ENCODE measurements around the gene DDAH1.
"Not testable (repeated sequence)": the region's sequence is repeated elsewhere in the genome, so short reads cannot be mapped to it uniquely, and the experiment has no call there.

DDAH1 gene

DNA sequence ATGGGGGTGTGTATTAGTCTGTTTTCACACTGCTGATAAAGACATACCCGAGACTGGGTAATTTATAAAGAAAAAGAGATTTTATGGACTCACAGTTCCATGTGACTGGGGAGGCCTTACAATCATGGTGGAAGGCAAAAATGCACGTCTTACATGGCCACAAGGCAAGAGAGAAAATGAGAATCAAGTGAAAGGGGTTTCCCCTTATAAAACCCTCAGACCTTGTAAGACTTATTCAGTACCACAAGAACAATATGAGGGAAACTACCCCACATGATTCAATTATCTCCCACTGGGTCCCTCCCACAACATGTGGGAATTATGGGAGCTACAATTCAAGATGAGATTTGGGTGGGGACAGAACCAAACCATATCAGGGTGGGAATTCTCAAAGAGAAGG is 5.2 kb upstream of the DDAH1 start:
- not testable (repeated sequence) for DNase-seq (ENCODE audit: low read depth in 2 of 2)

DNA sequence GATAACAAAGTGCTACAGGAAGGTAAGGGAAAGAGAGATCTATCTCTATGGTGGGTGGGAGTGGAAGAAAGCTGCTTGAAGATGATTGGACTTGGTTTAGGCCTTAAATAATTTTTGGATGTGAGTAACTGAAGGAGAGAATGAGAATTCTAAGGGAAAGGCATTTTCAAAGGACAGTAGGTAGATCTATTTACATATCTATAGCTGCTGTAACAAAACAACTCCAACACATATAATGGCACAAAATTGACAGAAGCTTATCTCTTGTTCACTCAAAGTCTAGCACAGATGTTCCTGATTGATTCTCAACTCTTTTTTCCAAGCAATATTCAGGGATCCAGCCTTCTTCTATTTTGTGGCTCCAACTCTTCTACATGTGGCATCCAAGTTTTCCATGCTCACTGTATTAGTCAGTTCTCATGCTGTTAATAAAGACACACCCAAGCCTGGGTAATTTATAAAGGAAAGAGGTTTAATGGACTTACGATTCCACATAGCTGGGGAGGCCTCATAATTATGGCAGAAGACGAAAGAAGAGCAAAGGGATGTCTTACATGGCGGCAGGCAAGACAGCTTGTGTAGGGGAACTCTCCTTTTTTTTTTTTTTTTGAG is 3.1 kb upstream of the DDAH1 start:
- DNase-seq (ENCODE audit: low read depth in 2 of 2) = no peak

GRCh38 chr1:85467036-85467435 is 2.1 kb upstream of the DDAH1 start:
- DNase-seq (ENCODE audit: low read depth in 2 of 2) = no peak

DNA sequence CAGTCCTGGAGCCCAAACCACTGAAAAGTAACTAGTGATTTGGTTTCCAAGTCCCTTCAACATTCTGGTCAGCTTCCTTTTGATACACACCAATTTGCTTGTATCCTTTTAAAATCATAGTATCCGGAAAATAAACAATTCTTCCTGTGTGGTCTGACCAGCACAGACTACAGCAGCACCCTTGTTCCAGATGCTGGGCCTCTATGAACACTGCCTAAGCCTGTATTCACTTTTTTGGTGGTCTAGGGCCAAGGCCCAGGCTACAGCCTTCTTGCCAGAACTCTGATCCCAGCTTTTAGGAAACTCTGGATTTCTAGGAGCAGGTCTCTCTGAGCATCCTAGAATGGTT is 801 bp upstream of the DDAH1 start:
- DNase-seq (ENCODE audit: low read depth in 2 of 2) = no peak

DNA sequence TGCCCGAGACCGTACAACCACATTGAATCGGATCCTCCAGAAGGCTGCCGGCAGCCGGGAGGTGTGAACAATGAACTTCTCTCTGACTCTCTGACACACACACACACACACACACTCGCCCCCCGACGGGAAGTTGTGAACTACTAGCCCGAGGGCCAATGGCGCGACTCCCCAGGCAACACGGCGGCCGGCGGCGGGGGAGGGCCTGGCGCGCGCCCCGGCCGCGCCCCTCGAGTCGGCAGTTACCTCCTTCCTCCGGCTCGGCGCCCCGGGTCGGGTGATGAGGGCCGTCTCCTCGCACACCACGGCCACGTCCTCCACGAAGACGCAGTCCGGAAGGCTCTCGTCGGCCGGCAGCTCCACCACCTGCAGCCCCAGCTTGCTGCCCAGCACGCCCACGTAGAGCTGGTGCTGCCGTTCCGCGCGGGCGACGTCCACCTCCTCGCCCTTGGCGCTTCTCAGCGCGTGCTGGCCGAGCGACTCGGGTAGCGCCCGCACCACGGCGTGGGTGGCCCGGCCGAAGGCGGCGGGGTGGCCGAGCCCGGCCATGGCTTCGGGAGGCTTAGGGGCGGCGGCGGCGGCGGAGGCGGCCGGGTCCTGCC is 361 bp downstream of the DDAH1 start:
- peak in 1 of 2 experiments; percentile 8 for DNase-seq (ENCODE audit: low read depth in 2 of 2)

- DNase-seq (ENCODE audit: low read depth in 2 of 2) = no peak
These were observed 1.0 kb downstream of the DDAH1 start for GRCh38 chr1:85463731-85464496.

GRCh38 chr1:85462931-85463649 is 1.9 kb downstream of the DDAH1 start:
- no peak for DNase-seq (ENCODE audit: low read depth in 2 of 2)

DNA sequence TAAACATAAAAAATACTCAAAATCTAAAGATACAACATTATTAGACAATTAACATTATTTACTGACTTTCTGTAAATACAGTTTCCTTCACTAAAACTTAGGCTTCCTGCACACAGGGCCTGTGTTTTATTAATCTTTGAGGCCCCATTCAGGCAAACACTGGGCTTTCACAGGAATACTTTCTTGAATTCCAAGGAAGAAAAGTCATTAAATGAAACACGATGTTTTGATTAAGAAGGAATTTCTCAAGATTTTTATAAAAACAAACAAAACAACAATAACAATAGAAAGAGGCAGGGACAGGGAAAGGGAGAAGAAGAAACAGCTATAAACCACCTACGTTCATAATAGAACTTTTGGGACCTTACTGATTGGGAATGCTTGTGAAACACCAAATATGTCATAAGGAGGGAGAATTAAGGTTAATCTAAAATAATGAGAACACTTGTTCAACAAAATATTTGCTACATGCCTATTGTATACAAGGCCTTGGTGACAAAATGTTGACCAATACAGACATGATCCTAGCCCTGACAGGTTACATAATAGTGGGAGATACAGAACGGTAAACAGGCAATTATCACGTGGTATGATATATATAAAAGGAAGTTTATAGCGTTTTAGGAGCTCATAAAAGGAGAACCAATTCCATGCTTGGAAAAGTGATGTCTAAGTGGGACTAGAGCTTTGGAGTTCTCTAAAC is 3.6 kb downstream of the DDAH1 start:
- no peak for DNase-seq (ENCODE audit: low read depth in 2 of 2)

- no peak for DNase-seq (ENCODE audit: low read depth in 2 of 2)
These were observed 4.3 kb downstream of the DDAH1 start for GRCh38 chr1:85460555-85461088.

GRCh38 chr1:85459290-85459689 is 5.7 kb downstream of the DDAH1 start:
- DNase-seq (ENCODE audit: low read depth in 2 of 2) = no peak

GRCh38 chr1:85454214-85454613 is 10.7 kb downstream of the DDAH1 start:
- DNase-seq (ENCODE audit: low read depth in 2 of 2) = no peak

GRCh38 chr1:85453640-85454194 is 11.2 kb downstream of the DDAH1 start:
- DNase-seq (ENCODE audit: low read depth in 2 of 2) = no peak

- DNase-seq (ENCODE audit: low read depth in 2 of 2) = no peak
These were observed 12.0 kb downstream of the DDAH1 start for GRCh38 chr1:85452948-85453347.

DNA sequence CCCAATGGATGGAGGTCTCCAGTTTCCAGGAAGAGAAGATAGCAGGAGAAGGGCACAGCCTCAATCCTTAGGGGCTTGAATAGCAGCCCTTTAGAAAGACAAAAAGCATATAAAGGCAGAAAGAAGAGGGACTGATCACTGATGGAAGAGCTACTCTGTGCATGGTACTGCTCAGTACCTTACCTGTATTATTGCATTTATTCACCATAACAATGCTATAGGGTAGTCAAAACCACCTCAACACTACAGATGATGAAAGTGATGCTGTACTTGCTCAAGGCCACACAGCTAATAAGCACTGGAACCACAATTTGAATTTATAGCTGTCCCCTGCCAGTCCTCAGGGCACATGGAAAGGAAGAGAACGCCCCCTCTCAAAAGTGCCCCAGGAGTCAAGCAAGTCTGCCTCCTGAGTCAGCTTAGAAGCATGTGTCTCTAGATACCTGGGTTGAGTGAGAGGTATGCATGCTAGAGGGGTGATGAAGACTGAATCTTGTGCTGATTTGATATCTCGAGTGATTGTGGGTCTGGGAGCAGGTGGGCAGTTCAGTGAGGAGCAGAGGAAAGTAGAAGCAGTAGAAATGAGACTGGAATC is 13.6 kb downstream of the DDAH1 start:
- no peak for DNase-seq (ENCODE audit: low read depth in 2 of 2)

DNA sequence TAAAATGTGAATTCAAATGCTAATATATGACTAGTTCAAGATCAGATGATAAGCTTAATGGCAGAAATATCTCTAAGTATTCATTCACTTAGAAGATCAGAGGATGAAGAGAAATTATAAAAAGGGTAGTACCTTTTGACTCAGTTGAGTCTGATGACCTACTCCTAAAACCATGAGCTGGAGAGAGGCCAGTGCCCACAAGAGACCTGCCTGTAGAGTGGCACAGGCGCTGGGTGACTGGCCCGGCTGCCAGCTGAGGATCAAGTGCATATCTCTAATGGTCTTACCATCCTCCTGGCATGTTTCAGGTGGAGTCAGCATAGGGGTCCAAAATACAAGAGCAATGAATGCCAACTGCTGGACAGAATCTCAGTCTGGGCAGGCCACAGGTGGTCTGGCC is 14.1 kb downstream of the DDAH1 start:
- no peak for DNase-seq (ENCODE audit: low read depth in 2 of 2)

- DNase-seq (ENCODE audit: low read depth in 2 of 2) = no peak
These were observed 15.6 kb downstream of the DDAH1 start for GRCh38 chr1:85449356-85449755.

GRCh38 chr1:85448358-85448757 is 16.6 kb downstream of the DDAH1 start:
- no peak for DNase-seq (ENCODE audit: low read depth in 2 of 2)

GRCh38 chr1:85447006-85447943 is 17.7 kb downstream of the DDAH1 start:
- DNase-seq (ENCODE audit: low read depth in 2 of 2) = no peak

GRCh38 chr1:85445906-85446305 is 19.1 kb downstream of the DDAH1 start:
- no peak for DNase-seq (ENCODE audit: low read depth in 2 of 2)

DNA sequence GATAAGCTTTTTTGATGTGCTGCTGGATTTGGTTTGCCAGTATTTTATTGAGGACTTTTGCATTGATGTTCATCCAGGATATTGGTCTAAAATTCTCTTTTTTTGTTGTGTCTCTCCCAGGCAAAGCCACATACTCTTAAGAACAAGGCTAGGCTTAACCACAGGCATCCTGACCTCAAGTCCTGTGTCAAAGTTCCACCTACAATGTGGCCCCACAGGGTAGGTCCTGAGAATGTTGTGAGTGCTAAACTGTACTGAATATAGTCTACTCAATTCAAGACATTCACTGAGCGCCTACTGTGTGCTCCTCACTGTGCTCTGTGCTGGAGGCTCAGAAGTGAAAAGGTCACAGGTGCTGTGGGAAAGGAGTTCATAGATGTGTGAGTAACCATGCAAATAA is 20.6 kb downstream of the DDAH1 start:
- DNase-seq (ENCODE audit: low read depth in 2 of 2) = no peak

Data from stimulated activated CD4-positive, alpha-beta T cell treated with anti-CD3 and anti-CD28 coated beads, Interleukin-12 subunit alpha, Interleukin-12 subunit beta, amount 100 ng/mL, for 24 hours (primary cell).